Brain microvascular endothelial cell (primary cell): ENCODE data around the gene BRIP1.
"Not testable (repeated sequence)": the region's sequence is repeated elsewhere in the genome, so short reads cannot be mapped to it uniquely, and the experiment has no call there.

ENCODE experiments used
- DNase-seq: peaks from one replicate; pipeline ENCODE4 v3.0.0-alpha.2; 2020
- H3K27ac ChIP-seq: fragments of 250-450 bp; sonication (Bioruptor Pico); 2 replicates; pipeline ENCODE4 v1.5.1; 2020; ENCODE audit warnings: mild to moderate bottlenecking, moderate library complexity
- H3K27me3 ChIP-seq: fragments of 250-450 bp; sonication (Bioruptor Pico); replicated peaks from 2 replicates; pipeline ENCODE4 v1.5.1; 2020; ENCODE audit warnings: mild to moderate bottlenecking
- H3K36me3 ChIP-seq: fragments of 250-450 bp; sonication (Bioruptor Pico); replicated peaks from 2 replicates; pipeline ENCODE4 v1.5.1; 2020; ENCODE audit warnings: mild to moderate bottlenecking
- H3K4me3 ChIP-seq: 2 replicates; pipeline ENCODE4 v1.5.1; 2011; ENCODE audit warnings: low read depth, mild to moderate bottlenecking, control low read depth, low read length, moderate library complexity
- in situ Hi-C: cut with HindIII; loops from 2 replicates; pipeline ENCODE4 v1.10.0; 2017; ENCODE audit warnings: low sequenced_read_pairs, low pct_ligation_motif_present
- TF ChIP-seq, protein P1 (sequence below): IDR thresholded peaks from 2 replicates; pipeline ENCODE4 v1.5.1; 2011; ENCODE audit warnings: low read depth, mild to moderate bottlenecking, moderate library complexity, low read length, control low read depth, inconsistent platforms; ENCODE audit errors: missing control alignments

The BRIP1 gene

DNA sequence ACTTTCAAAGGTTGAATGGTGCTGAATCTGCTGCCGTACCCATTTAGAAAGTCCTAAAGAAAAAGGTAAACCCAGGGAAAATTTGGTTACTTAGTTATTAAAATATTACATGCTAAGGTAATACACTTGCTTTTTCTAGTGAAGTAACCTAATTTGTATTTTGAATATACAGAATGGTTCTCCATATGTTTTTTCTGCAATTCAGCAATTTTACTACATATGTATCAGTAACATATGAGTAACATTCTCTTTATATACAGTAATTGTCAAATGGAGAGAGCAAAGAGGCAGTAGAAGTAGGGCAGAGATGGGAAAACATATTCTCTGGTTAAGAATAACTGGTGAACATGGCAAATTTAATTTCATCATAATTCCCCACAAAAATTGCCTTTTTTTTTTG is 177.2 kb downstream of the BRIP1 start:
- H3K27ac ChIP-seq, result no peak overlapping the region
- no peaks in the 10 kb centered on the region for H3K36me3 ChIP-seq
- no peak for DNase-seq
- H3K27me3 ChIP-seq, result no peaks in the 10 kb centered on the region
- in situ Hi-C loops, result no loop called here
- H3K4me3 ChIP-seq, result no peak overlapping the region
- TF ChIP-seq, protein P1, sequence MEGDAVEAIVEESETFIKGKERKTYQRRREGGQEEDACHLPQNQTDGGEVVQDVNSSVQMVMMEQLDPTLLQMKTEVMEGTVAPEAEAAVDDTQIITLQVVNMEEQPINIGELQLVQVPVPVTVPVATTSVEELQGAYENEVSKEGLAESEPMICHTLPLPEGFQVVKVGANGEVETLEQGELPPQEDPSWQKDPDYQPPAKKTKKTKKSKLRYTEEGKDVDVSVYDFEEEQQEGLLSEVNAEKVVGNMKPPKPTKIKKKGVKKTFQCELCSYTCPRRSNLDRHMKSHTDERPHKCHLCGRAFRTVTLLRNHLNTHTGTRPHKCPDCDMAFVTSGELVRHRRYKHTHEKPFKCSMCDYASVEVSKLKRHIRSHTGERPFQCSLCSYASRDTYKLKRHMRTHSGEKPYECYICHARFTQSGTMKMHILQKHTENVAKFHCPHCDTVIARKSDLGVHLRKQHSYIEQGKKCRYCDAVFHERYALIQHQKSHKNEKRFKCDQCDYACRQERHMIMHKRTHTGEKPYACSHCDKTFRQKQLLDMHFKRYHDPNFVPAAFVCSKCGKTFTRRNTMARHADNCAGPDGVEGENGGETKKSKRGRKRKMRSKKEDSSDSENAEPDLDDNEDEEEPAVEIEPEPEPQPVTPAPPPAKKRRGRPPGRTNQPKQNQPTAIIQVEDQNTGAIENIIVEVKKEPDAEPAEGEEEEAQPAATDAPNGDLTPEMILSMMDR, result no peak

DNA sequence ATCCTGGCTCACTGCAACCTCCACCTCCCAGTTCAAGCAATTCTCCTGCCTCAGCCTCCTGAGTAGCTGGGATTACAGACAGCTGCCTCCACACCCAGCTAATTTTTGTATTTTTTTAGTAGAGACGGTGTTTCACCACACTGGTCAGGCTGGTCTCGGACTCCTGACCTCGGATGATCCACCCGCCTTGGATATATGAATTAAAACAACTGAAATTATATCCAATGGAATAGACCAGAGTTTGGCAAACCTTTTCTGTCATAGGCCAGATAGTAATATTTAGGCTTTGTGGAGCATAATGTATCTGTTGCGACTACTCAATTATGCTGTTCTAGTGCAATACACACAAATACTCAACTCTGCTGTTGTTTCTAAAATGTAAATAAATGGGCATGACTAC is 178.5 kb downstream of the BRIP1 start:
- DNase-seq, result no peak
- H3K27ac ChIP-seq, result no peak overlapping the region
- H3K4me3 ChIP-seq, result no peak overlapping the region
- no peaks in the 10 kb centered on the region for H3K36me3 ChIP-seq
- no peaks in the 10 kb centered on the region for H3K27me3 ChIP-seq
- TF ChIP-seq, protein P1, result no peak
- in situ Hi-C loops, result no loop called here

DNA sequence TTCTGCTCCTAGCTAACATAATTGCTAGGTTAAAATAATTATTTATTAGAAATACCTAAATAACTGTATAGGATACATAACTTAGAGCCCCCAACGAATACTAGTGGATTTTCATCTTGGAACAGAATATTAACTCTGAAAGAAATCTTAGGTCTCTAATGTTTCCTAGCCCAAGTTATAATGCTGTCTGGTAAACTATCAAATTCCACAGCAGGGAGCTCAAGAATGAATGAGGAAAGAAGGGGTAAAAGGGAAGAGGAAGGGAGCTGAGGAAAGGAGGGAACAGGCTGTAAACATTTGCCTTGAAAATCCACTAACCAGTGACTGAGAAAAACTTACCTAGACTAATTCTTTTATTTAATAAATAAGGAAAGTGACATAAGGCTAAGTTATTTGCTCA is 179.2 kb downstream of the BRIP1 start:
- DNase-seq, result no peak
- Histone ChIP-seq H3K27ac (no peak overlapping the region), H3K27me3 (no peaks in the 10 kb centered on the region), H3K4me3 (no peak overlapping the region), H3K36me3 (no peaks in the 10 kb centered on the region)
- in situ Hi-C loops, result no loop called here
- TF ChIP-seq, protein P1, result no peak

DNA sequence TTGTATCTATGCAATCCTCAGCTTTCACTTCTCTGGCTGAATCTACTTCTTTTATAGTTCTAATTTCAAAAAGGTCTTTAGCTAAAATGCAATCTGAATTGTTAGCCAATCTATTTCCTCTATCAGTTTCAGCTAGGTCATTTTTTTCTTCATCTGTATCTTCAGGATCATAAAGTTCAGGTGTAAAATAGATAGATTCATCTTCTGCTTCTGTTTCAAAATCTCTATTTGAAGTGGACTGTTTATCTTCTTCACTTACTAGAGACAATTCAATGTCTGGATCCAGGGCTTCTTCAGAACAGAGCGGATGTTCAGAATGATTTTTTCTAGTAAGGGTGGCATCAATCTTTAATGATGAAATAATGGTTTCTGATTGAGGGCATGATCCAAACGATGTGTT is 179.9 kb downstream of the BRIP1 start:
- no peaks in the 10 kb centered on the region for H3K27me3 ChIP-seq
- TF ChIP-seq, protein P1, result no peak
- H3K27ac ChIP-seq, result no peak overlapping the region
- in situ Hi-C loops, result no loop called here
- no peak overlapping the region for H3K4me3 ChIP-seq
- DNase-seq, result no peak
- no peaks in the 10 kb centered on the region for H3K36me3 ChIP-seq

DNA sequence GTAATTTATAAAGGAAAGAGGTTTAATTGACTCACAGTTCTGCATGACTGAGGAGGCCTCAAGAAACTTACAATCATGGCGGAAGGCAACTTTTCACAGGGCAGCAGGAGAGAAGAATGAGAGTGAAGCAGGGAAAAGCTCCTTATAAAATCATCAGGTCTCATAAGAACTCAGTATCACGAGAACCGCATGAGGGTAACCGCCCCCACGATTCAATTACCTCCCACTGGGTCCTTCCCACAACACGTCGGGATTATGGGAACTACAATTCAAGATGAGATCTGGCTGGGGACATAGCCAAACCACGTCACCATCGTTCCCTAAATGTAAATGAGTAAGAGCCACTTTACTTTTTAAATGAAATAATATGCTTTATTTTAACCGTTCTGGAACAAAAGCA is 182.4 kb downstream of the BRIP1 start:
- in situ Hi-C loops, result no loop called here
- Histone ChIP-seq H3K27ac (no peak overlapping the region), H3K4me3 (no peak overlapping the region), H3K36me3 (no peaks in the 10 kb centered on the region), H3K27me3 (no peaks in the 10 kb centered on the region)
- no peak for DNase-seq
- TF ChIP-seq, protein P1, result no peak

DNA sequence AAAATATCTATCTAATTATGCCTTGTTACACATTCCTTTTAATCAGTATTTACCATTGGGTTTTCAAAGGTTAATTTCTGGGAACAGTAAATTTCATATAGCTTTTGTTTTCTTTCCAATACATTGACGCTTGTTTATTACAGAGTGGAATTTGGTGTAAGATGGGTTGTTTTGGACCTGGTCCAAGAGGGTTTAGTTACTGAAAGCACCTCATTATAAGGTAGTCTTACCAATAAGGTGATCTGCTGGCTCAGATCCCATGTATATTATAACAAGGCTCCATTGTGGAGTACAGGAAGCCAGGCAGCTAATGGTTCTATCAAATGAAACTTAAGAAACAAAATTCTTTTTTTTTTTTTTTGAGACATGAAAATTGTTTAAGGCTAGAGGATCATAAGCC is 185.0 kb downstream of the BRIP1 start:
- TF ChIP-seq, protein P1, result no peak
- DNase-seq, result no peak
- Histone ChIP-seq H3K27me3 (no peaks in the 10 kb centered on the region), H3K36me3 (no peaks in the 10 kb centered on the region), H3K27ac (no peak overlapping the region), H3K4me3 (no peak overlapping the region)
- in situ Hi-C loops, result no loop called here

DNA sequence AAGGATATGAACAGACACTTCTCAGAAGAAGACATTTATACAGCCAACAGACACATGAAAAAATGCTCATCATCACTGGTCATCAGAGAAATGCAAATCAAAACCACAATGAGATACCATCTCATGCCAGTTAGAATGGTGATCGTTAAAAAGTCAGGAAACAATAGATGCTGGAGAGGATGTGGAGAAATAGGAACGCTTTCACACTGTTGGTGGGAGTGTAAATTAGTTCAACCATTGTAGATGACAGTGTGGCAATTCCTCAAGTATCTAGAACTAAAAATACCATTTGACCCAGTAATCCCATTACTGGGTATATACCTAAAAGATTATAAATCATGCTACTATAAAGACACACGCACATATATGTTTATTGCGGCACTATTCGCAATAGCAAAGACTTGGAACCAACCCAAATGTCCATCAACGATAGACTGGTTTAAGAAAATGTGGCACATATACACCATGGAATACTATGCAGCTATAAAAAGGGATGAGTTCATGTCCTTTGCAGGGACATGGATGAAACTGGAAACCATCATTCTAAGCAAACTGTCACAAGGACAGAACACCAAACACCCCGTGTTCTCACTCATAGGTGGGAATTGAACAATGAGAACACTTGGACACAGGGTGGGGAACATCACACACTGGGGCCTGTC is 186.0 kb downstream of the BRIP1 start:
- H3K4me3 ChIP-seq, in situ Hi-C loops, DNase-seq, H3K36me3 ChIP-seq, H3K27me3 ChIP-seq, H3K27ac ChIP-seq: not testable (repeated sequence)

DNA sequence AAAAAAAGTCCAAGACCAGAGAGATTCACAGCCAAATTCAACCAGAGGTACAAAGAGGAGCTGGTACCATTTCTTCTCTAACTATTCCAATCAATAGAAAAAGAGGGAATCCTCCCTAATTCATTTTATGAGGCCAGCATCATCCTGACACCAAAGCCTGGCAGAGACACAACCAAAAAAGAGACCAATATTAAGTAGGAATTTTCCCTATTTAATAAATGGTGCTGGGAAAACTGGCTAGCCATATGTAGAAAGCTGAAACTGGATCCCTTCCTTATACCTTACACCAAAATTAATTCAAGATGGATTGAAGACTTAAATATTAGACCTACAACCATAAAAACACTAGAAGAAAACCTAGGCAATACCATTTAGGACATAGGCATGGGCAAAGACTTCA is 186.8 kb downstream of the BRIP1 start:
- H3K36me3 ChIP-seq, H3K4me3 ChIP-seq, in situ Hi-C loops, H3K27me3 ChIP-seq, H3K27ac ChIP-seq, DNase-seq: not testable (repeated sequence)

DNA sequence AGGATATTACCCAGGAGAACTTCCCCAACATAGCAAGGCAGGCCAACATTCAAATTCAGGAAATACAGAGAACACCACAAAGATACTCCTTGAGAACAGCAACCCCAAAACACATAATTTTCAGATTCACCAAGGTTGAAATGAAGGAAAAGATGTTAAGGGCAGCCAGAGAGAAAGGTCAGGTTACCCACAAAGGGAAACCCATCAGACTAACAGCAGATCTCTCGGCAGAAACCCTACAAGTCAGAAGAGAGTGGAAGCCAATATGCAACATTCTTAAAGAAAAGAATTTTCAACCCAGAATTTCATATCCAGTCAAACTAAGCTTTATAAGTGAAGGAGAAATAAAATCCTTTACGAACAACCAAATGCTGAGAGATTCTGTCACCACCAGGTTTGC is 188.7 kb downstream of the BRIP1 start:
- H3K27me3 ChIP-seq, H3K4me3 ChIP-seq, in situ Hi-C loops, H3K27ac ChIP-seq, DNase-seq, H3K36me3 ChIP-seq: not testable (repeated sequence)
